Natural killer cell (primary cell): ENCODE results near the gene REG4. TPM values are rescaled to one million over a fixed set of nuclear protein-coding genes. Genes with fewer than 3 reads are reported as not detected.

Experiments used
- ATAC-seq, 3 donors: fragments of 150-1000 bp in 2 of 3; fragments of 200-7000 bp in 1 of 3; cut with Tn5 transposase; 1 replicate in 1 of 3; 2 replicates in 2 of 3; pipeline ENCODE4 v1.10.0; 2021; ENCODE audit warnings: mild to moderate bottlenecking in 2 of 3, moderate library complexity in 2 of 3
- DNase-seq, 2 donors: peaks; one replicate each; pipeline versions ENCODE4 v3.0.0 to v3.0.0-alpha.2; 2013 to 2021; ENCODE audit warnings: mixed read lengths in 1 of 2
- H3K27ac ChIP-seq: one replicate; pipeline ENCODE4 v1.5.1; 2013; ENCODE audit warnings: mild to moderate bottlenecking, low read length
- H3K27me3 ChIP-seq: one replicate; pipeline ENCODE4 v1.6.1; 2013; ENCODE audit warnings: low read length; ENCODE audit not compliant: control insufficient read depth, insufficient read depth
- H3K36me3 ChIP-seq: one replicate; pipeline ENCODE4 v1.6.1; 2013; ENCODE audit warnings: low read length; ENCODE audit not compliant: control insufficient read depth, insufficient read depth
- H3K4me1 ChIP-seq: one replicate; pipeline ENCODE4 v1.6.1; 2013; ENCODE audit warnings: low read length; ENCODE audit not compliant: control insufficient read depth, insufficient read depth
- H3K4me3 ChIP-seq: one replicate; pipeline ENCODE4 v1.5.1; 2013; ENCODE audit warnings: low read length
- H3K9me3 ChIP-seq: one replicate; pipeline ENCODE4 v1.6.1; 2013; ENCODE audit warnings: low read length; ENCODE audit not compliant: control insufficient read depth, insufficient read depth
- H3K27ac Mint-ChIP-seq, 2 donors: one replicate each; pipeline ENCODE4 v1.8.0; 2022; ENCODE audit warnings: mild to moderate bottlenecking in 2 of 2, mixed read lengths in 2 of 2, moderate library complexity in 1 of 2
- H3K27me3 Mint-ChIP-seq, 2 donors: one replicate each; pipeline ENCODE4 v1.8.0; 2022; ENCODE audit warnings: low read depth in 2 of 2, mixed read lengths in 2 of 2
- H3K36me3 Mint-ChIP-seq: one replicate; pipeline ENCODE4 v1.8.0; 2022; ENCODE audit warnings: mixed read lengths
- H3K4me1 Mint-ChIP-seq, 2 donors: one replicate each; pipeline ENCODE4 v1.8.0; 2022; ENCODE audit warnings: mixed read lengths in 2 of 2
- H3K4me3 Mint-ChIP-seq: one replicate; pipeline ENCODE4 v1.8.0; 2022; ENCODE audit warnings: mild to moderate bottlenecking, moderate library complexity, mixed read lengths
- H3K9me3 Mint-ChIP-seq, 2 donors: one replicate each; pipeline ENCODE4 v1.8.0; 2022; ENCODE audit warnings: mixed read lengths in 2 of 2
- WGBS: methylation state at CpG from one replicate; pipeline ENCODE4 v1.1.7; 2013; ENCODE audit warnings: missing lambda C conversion rate; ENCODE audit not compliant: insufficient coverage; 5-methylcytosine and 5-hydroxymethylcytosine counted together
- intact Hi-C: fragments of 100-400 bp; cut with micrococcal nuclease; formaldehyde crosslinking; loops from one replicate; pipeline ENCODE4 v1.14.2; 2022
- total RNA-seq, 4 donors: library from RNA; stranded (reverse); fragments of 120-200 nt in 1 of 4; gene quantifications; one replicate each; pipeline versions ENCODE4 v1.2.3 to v1.2.4, GENCODE V29; 2013 to 2022
- TF ChIP-seq, protein P1 (sequence below): fragments of 200-600 bp; IDR thresholded peaks from one replicate; pipeline ENCODE4 v1.8.0; 2022; ENCODE audit warnings: antibody characterized with exemption

REG4 gene
- total RNA-seq, 3 donors from 2014 or later (not counting 1 experiment from before 2014, with no cell fraction given) = not detected

GRCh38 chr1:119816407-119816806, 5.1 kb upstream of the REG4 start:
- no peaks in the 10 kb centered on the region for H3K27me3 ChIP-seq
- no peaks in the 10 kb centered on the region for H3K4me1 ChIP-seq
- intact Hi-C loops = no loop called here
- Mint-ChIP-seq H3K27ac (no peak overlapping the region), H3K36me3 (no peaks in the 10 kb centered on the region), H3K9me3 (peaks cover 0 to 3% of the 10 kb centered on the region in 2 donors), H3K27me3 (peaks cover 14 to 29% of the 10 kb centered on the region in 2 donors), H3K4me3 (no peak overlapping the region), H3K4me1 (no peaks in the 10 kb centered on the region)
- H3K9me3 ChIP-seq = no peaks in the 10 kb centered on the region
- TF ChIP-seq, protein P1, sequence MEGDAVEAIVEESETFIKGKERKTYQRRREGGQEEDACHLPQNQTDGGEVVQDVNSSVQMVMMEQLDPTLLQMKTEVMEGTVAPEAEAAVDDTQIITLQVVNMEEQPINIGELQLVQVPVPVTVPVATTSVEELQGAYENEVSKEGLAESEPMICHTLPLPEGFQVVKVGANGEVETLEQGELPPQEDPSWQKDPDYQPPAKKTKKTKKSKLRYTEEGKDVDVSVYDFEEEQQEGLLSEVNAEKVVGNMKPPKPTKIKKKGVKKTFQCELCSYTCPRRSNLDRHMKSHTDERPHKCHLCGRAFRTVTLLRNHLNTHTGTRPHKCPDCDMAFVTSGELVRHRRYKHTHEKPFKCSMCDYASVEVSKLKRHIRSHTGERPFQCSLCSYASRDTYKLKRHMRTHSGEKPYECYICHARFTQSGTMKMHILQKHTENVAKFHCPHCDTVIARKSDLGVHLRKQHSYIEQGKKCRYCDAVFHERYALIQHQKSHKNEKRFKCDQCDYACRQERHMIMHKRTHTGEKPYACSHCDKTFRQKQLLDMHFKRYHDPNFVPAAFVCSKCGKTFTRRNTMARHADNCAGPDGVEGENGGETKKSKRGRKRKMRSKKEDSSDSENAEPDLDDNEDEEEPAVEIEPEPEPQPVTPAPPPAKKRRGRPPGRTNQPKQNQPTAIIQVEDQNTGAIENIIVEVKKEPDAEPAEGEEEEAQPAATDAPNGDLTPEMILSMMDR = no peak
- DNase-seq (no peak), ATAC-seq (no peak)
- WGBS = 85% methylated on average over 2 of the region's 2 CpGs
- H3K27ac ChIP-seq = no peak overlapping the region
- no peak overlapping the region for H3K4me3 ChIP-seq
- H3K36me3 ChIP-seq = no peaks in the 10 kb centered on the region

- intact Hi-C loops = no loop called here
- Mint-ChIP-seq H3K36me3 (no peaks in the 10 kb centered on the region), H3K27me3 (peaks cover 13 to 24% of the 10 kb centered on the region in 2 donors), H3K4me3 (no peak overlapping the region), H3K9me3 (peaks cover 0 to 3% of the 10 kb centered on the region in 2 donors), H3K4me1 (no peaks in the 10 kb centered on the region), H3K27ac (no peak overlapping the region)
- Histone ChIP-seq H3K36me3 (no peaks in the 10 kb centered on the region), H3K27ac (no peak overlapping the region), H3K9me3 (no peaks in the 10 kb centered on the region), H3K27me3 (no peaks in the 10 kb centered on the region), H3K4me1 (no peaks in the 10 kb centered on the region), H3K4me3 (no peak overlapping the region)
- WGBS = 76% methylated on average over 7 of the region's 7 CpGs
- no peak for ATAC-seq
- TF ChIP-seq, protein P1 = no peak
- no peak for DNase-seq
These were observed 4.7 kb upstream of the REG4 start for GRCh38 chr1:119815928-119816327.

DNA sequence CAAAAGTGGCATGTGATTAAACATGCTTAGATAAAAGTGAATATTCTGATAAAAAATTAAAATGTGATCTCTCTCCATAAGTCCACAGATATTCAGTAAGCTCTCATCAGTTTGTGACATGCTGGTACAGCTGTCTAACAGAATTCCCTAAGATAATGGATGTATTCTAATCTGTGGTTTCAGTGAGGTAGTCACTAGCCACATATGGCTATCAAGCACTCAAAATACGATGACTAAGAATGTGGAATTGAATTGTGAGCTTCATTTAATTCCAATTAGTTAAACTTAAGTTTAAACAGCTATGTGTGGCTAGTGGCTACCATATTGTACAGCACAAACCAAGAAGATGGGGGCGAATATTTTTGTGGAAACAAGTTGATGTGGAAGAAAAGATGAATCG, 4.1 kb upstream of the REG4 start:
- ATAC-seq = no peak
- Histone ChIP-seq H3K27me3 (no peaks in the 10 kb centered on the region), H3K4me3 (no peak overlapping the region), H3K27ac (no peak overlapping the region), H3K36me3 (no peaks in the 10 kb centered on the region), H3K4me1 (no peaks in the 10 kb centered on the region), H3K9me3 (no peaks in the 10 kb centered on the region)
- intact Hi-C loops = no loop called here
- Mint-ChIP-seq H3K36me3 (no peaks in the 10 kb centered on the region), H3K27me3 (peaks cover 13 to 22% of the 10 kb centered on the region in 2 donors), H3K27ac (no peak overlapping the region), H3K4me3 (no peak overlapping the region), H3K9me3 (peaks cover 0 to 3% of the 10 kb centered on the region in 2 donors), H3K4me1 (no peaks in the 10 kb centered on the region)
- DNase-seq = no peak
- whole genome bisulfite sequencing = 86% methylated on average over 3 of the region's 3 CpGs
- TF ChIP-seq, protein P1 = no peak

- H3K9me3 Mint-ChIP-seq = no peaks in the 10 kb centered on the region
- H3K4me3 Mint-ChIP-seq = no peak overlapping the region
- intact Hi-C loops = no loop called here
- no peaks in the 10 kb centered on the region for H3K36me3 ChIP-seq
- TF ChIP-seq, protein P1 = no peak
- no peak overlapping the region for H3K27ac ChIP-seq
- 83% methylated on average over 1 of the region's 1 CpG for WGBS
- no peaks in the 10 kb centered on the region for H3K9me3 ChIP-seq
- ATAC-seq = no peak
- no peaks in the 10 kb centered on the region for H3K4me1 Mint-ChIP-seq
- H3K4me1 ChIP-seq = no peaks in the 10 kb centered on the region
- no peak overlapping the region for H3K4me3 ChIP-seq
- H3K27me3 Mint-ChIP-seq = peaks cover 10 to 22% of the 10 kb centered on the region in 2 donors
- no peak overlapping the region for H3K27ac Mint-ChIP-seq
- no peak for DNase-seq
- H3K27me3 ChIP-seq = no peaks in the 10 kb centered on the region
- H3K36me3 Mint-ChIP-seq = no peaks in the 10 kb centered on the region
These were observed 3.0 kb upstream of the REG4 start for GRCh38 chr1:119814288-119814687.
